DMS53 treated with DMSO at 0.1 percent for 48 hours (cell line): ENCODE results near the gene GEMIN2.
A peak's percentile ranks its signal among the peaks of the same experiment; 100 is the strongest.
"Not testable (repeated sequence)": the region's sequence is repeated elsewhere in the genome, so short reads cannot be mapped to it uniquely, and the experiment has no call there.

Experiments
- DNase-seq: peaks from one replicate; lab custom pipeline; 2025; ENCODE audit not compliant: unreplicated experiment; lab: John Stamatoyannopoulos, UW

Gene GEMIN2

GRCh38 chr14:39114073-39114838 lies at the start of gene GEMIN2:
TSS of gene GEMIN2 (plus strand) at chr14:39114323. CDS start at chr14:39114339, 16 bp downstream.
- peak; percentile 87 for DNase-seq

DNA sequence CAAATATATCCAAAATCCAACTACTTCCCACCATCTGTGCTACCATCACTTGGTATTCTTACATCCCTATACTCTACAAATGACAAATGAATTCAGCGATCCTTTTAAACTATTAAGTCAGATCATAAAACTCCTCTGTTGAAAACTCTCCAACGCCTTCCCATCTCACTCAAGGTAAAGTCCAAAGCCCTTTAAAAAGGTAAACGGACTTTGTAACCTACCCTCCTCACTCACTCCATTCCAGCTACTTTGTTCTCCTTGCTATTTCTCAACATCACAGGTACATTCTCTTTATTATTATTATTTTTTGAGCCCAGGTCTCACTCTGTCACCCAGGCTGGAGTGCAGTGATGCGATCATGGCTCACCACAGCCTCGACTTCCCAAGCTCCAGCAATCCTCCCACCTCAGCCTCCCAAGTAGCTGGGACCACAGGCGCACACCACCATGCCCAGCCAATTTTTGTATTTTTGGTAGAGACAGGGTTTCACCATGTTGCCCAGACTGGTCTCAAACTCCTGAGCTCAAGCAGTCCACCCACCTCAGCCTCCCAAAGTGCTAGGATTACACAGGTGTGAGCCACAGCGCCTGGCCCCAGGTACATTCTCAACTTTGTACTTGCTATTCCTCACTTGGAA lies 44.8 kb upstream of the GEMIN2 start:
- DNase-seq = not testable (repeated sequence)

- no peak for DNase-seq
Observed at GRCh38 chr14:39069923-39070322, 44.2 kb upstream of the GEMIN2 start.

- no peak for DNase-seq
Observed at GRCh38 chr14:39071096-39071495, 43.0 kb upstream of the GEMIN2 start.

- no peak for DNase-seq
Observed at GRCh38 chr14:39080886-39081285, 33.2 kb upstream of the GEMIN2 start.

DNA sequence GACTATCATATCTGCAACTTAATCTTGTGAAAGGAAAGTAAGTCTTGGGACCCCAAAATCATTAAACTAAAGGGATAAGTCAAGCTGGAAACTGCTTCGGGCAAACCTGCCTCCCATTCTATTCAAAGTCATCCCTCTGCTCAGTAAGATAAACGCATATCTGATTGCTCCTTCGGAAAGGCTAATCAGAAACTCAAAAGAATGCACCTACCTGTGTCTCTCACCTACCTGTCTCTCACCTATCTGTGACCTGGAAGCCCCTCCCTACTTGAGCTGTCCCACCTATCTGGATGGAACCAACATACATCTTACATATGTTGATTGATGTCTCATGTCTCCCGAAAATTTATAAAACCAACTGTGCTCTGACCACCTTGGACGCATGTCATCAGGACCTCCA lies 31.0 kb upstream of the GEMIN2 start:
- no peak for DNase-seq

DNA sequence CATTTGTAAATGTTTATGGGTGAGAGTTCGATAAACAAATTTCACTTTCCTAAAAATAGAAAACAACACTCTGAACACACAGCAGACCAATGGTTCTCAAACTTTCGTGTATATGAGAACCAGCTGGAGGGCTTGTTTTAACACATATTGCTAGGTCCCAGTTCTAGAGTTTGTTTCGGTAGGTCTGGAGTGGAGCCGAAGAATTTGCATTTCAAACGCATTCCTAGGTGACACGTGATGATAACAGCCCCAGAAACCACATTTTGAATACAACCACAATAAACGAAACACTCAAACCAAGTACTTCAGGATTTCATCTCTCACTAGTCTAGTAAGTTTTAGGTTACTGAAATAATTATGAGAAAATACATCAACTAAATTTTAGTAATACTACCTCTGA lies 28.2 kb upstream of the GEMIN2 start:
- no peak for DNase-seq

DNA sequence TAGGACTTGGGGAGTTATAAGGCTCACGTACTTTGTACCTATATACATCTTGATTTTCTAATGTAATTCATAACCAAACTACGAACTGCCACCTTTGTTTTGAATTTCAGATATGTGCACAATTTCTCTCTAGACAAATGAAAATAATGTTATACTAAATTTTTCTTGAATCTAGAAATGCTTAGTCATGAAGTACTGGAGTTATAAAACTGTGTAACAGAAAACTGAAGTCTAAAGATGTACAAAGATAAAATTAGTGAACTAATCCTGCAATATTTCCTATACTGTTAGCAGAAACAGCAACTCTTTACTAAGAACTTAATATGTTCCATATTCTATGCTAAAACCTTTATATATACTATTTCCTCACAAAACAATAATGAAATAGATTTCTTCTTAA lies 26.6 kb upstream of the GEMIN2 start:
- DNase-seq = no peak

DNA sequence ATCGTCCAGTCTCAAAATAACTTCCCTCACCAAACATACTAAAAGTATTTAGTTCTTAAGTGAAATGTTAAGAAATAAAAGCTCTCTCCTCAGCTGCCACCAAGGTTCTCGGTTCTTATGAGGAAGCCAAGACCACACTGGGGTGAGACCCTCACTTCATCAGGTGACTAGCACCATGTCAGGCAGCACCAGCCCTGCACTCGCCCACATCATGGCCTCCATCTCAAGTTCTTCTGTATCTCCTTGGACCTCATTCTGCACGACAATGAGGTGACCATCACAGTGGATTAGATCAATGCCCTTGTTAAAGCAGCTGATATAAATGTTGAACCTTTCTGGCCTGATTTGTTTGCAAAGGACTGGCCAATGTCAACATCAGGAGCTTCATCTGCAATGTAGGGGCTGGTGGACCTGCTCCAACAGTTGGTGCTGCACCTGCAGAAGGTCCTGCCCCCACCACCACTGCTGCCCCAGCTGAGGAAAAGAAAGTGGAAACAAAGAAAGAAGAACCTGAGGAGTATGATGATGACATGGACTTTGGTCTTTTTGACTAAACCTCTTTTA lies 23.5 kb upstream of the GEMIN2 start:
- DNase-seq = no peak

- no peak for DNase-seq
Observed at GRCh38 chr14:39091716-39092115, 22.4 kb upstream of the GEMIN2 start.

DNA sequence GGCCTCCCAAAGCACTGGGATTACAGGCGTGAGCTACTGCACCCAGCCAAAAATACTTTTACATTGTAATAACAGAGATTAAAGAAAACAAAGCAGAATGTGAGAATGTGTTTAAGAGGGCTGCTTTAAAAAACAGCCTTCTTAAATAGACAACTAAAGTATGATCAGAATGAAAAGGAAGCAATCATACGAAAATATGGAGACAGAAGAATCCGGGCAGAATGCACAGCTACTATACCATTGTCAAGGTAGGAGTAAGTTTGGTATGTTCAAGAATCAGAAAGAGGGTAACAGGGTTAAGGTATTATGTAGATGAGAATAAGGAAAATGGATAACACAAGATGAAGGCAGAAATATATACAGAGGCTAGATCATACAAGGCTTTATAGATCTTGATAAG lies 19.6 kb upstream of the GEMIN2 start:
- no peak for DNase-seq

DNA sequence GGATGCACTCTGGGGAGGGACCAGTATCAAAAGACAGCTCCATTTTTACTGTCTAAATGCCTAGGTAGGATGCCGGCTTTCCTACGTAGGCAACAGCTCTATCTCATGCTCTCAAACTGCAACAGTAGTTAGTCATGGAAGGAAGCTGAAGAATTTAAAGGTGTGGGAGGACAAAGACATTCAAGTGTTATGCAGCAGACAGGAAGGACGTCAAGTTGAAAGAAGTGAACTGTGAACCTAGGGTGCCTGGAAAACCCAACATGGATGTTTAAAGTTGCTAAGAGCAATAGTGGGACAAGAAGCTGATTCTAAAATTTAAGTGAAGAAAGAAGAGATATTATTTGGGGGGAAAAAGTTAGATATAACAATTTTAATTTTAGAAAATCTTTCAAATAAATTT lies 17.0 kb upstream of the GEMIN2 start:
- no peak for DNase-seq

- DNase-seq = not testable (repeated sequence)
Observed at GRCh38 chr14:39099215-39099614, 14.9 kb upstream of the GEMIN2 start.

DNA sequence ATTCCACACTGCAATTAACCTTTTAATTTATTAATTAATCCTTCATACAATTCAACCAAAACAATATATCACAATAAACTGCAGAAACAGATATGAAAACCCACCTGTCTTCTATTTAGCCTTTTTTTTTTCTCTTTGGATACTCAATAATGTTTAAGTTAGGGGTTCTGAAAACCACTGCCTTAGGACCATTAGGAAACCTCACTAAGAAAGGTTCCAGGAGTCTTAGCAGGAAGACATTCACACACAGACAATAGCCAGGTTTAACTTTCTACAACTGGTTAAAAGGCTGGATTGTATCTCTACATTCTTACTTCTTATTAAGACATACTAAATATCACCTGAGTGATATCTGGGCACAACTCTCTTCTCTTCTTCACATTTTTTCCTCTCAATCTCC lies 14.4 kb upstream of the GEMIN2 start:
- DNase-seq = no peak

DNA sequence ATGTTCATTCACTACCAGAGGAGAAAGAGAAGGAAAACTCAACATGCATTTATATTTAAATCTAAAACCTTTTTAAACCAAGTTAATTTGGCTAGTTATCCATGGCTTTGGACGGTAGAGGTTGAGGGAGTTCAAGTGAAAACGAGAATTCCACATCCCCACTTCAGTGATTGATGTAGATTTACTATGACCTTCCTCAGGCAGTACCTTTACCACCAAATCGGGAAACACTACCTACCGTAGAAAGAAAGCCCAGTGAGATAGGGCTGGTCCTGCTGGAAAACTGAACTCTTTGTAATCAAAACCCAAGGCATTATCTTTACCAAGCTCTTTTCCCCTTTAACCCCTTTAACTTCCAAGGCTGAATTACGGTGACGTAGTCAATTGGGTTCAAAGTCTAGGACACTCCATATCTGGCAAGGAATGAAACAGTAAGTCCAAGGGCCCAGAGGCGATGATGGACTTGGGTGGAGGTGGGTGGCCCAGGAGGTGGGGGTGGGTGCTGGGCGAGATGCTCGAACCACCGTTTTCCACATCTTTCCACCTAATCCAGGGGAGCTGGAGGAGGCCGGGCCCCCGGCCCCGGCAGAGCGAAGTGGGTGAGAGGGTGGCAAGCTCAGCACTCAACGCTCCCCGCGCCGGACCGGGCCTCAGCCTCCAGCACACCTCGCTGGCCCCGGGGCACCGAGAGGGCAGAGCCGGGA lies 11.7 kb upstream of the GEMIN2 start:
- peak; percentile 10 for DNase-seq

DNA sequence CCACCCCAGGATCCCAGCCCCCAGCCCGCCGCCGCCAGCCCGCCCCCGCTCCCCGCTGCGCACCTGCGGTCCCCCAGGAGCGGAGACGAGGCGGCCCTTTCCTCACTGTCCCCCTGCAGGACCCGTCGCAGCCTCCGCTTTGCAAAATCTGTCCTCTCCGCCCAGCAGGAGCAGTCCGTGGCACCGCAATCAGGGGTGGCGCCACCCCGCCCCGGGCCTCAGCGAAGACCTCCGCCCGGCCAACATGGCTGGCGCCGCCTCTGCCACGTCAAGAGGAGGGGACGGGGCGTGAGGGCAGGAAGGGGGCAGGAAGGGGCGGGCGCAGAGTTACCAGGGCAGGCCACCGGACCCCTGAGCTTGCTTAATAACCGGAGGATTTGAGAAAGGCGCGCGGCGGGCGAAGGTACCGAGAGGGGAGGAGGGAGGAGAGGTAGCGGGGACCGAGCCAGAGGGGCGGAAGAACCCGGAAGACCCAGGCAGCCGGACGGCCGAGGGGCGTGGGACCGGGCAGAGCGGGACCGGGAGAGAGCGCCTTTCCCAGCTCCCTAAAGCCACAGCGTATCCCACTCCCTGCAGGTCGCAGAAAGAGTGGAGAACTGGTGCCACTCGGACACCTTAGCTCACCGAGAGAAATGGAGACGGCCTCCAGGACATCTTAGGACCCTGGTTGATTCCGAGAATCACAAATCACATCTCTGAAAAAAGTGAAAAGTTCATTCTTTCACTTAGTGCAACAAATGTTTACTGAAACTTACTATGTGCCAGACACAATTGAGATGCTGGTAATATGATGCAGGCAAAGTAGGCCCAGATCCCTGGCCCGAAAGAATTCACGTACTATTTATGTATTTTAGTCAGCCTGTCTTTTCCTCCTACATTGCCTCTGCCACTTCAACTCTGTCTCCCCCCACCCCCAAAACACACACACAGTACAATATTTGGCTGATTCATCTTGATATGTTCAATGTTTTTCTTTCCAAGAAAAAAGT lies 10.9 kb upstream of the GEMIN2 start, which contains the start of gene SEC23A:
TSS of gene SEC23A (minus strand) at position 267 of the 989 bp plus-strand sequence. CDS start 7,117 bp downstream, outside the sequence.
- DNase-seq = peak; percentile 43

GRCh38 chr14:39104078-39104801 lies 9.9 kb upstream of the GEMIN2 start:
- DNase-seq = not testable (repeated sequence)

DNA sequence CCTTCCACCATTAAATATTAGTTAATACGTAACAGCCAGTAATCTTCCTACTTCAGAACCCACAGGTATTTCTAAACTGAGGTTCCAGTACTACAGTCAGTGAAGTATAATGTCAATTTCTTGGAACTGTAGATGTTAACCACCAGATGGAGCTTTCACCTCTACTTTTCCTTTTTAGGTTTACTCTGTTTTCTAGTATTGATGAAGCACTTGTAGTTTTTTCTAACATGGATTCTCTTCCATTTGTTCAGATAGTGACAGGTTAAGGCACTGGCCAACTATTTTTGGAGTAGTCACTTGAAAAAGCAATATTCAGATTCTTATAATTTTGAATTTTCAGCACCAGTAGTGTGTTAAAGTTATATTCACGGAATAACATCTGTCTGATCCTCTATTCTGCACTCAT lies 6.5 kb upstream of the GEMIN2 start:
- DNase-seq = peak; percentile 39

DNA sequence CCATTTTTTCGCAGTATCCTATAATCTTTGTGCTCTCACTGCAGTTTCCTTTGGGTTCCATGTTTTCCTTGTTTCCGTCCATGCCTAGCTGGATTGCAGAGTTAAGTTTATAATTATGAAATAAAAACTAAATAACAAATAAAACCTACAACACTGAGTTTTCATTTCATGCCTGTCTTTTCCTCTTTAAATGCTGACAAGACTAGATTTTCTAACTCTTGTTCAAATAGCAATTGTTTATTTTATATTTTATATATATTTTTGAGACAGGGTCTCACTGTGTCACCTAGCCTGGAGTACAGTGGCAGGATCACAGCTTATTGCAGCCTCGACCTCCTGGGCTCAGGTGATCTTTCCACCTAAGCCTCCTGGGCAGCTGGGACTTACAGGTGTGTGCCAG lies 5.3 kb upstream of the GEMIN2 start:
- no peak for DNase-seq
